COR-L47 (cell line): ENCODE data around the gene DTX1.

Source experiments
- DNase-seq: peaks from one replicate; lab custom pipeline; 2025; lab: John Stamatoyannopoulos, UW

DTX1 gene

GRCh38 chr12:113071135-113072112 lies 14.9 kb downstream of the DTX1 start:
- peak; percentile 89 for DNase-seq

GRCh38 chr12:113072136-113072535 lies 15.6 kb downstream of the DTX1 start:
- no peak for DNase-seq

DNA sequence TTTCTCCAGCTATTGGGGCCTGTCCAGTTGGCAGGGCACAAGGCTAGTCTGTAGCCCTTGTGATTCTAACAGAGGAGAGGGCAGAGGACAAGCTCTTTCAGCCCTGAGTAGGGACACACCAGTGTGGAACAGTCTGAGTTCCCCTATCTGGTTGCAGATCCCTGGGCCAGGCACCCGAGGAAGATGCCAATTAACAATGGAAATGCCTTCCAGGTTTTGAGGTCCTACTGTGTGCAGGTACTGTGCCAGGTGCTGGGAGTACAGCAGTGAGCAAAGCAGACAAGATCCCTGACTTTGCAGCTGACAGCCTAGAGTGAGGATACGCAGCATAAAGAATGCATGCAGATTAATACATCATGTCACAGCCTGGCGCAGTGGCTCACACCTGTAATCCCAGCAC lies 17.1 kb downstream of the DTX1 start:
- DNase-seq, result no peak

GRCh38 chr12:113075137-113075683 lies 18.7 kb downstream of the DTX1 start:
- DNase-seq, result no peak

DNA sequence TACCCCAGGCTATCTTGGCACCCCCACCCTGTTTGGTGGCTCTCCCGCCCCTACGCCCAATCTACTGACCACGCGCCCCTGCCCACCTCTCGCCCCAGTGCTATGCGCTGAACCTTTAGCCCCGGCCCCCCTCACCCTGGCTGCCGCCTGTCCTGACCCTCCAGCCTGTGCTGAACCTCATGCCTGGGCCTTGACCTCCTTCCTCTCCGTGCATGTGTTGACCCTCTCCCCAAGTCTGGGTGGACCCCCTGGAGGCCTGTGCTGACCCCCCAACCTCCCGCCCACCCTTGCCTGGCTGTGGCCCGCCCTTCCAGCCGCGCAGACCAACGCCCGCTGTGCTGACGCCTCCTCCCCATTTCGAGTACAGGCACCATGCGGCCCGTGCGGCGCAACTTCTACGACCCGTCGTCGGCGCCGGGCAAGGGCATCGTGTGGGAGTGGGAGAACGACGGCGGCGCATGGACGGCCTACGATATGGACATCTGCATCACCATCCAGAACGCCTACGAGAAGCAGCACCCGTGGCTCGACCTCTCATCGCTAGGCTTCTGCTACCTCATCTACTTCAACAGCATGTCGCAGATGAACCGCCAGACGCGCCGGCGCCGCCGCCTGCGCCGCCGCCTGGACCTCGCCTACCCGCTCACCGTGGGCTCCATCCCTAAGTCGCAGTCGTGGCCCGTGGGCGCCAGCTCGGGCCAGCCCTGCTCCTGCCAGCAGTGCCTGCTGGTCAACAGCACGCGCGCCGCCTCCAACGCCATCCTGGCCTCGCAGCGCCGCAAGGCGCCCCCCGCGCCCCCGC lies 20.7 kb downstream of the DTX1 start:
- no peak for DNase-seq

- DNase-seq, result no peak
Observed at GRCh38 chr12:113077859-113078255, 21.3 kb downstream of the DTX1 start.

- DNase-seq, result no peak
Observed at GRCh38 chr12:113081873-113082272, 25.3 kb downstream of the DTX1 start.

- no peak for DNase-seq
Observed at GRCh38 chr12:113082486-113083148, 26.1 kb downstream of the DTX1 start.

DNA sequence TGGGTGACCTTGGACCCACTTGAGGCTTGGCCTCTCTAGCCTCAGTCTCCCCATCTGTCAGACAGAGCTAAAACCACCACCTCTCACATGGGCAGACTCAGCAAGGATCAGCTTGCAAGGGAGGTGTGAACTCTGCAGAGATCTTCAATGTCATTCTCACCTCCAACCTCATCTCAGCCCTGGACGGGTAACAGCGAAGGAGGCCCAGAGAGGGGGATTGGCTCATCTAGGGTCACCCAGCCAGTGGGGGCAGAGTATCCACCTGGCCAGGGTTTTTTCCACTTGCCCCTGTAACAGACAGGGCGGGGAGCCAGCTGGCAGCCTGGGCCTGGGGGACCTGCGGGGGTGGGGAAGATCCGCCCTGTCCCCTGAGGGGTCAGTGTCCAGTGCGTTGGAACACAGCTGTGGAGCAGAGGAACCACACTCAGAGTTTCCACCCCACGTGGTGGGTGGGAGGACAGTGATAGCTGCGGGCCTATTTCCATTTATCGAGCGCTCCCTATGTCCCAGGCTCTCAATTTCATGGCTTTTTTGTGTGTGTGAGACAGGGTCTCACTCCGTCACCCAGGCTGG lies 27.4 kb downstream of the DTX1 start:
- DNase-seq, result no peak

- no peak for DNase-seq
Observed at GRCh38 chr12:113086249-113087164, 30.0 kb downstream of the DTX1 start.

- DNase-seq, result no peak
Observed at GRCh38 chr12:113087193-113087592, 30.7 kb downstream of the DTX1 start.

GRCh38 chr12:113088037-113088436 lies 31.5 kb downstream of the DTX1 start:
- DNase-seq, result no peak

DNA sequence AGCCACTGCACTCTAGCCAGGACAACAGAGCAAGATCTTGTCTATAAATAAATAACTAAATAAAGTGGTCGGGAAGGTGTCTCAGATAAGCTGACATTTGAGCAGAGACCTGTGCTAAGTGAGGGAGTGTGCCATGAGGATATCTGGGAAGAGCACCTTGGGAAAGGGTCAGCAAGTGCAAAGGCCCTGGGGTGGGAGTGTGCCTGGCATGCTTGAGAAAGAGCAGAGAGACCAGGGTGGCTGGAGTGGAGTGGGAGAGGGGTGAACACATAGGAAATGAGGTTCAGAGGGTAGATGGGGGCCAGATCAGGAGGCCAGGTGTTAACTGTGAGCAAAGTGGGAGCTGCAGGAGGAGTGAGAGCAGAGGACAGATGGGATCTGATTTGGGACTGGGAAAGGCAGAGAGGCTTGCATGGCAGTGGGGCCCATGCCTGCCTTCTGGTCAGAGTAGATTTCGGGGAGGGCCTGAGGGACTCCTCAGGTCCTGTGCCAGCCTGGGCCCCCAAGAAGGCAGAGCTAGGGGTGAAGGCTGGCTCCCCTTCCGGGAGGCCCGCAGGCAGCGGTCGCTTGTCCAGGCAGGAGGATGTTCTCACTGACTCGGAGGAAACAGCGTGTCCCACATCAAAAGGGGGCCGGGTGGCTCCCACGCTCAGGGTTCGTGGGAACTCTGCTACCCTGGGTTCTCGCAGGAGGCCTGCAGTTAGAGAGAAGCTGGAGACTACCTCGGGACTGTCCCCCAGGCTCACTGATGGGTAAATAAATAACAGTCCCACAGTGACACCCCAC lies 32.6 kb downstream of the DTX1 start:
- no peak for DNase-seq

GRCh38 chr12:113089839-113090238 lies 33.3 kb downstream of the DTX1 start:
- no peak for DNase-seq

DNA sequence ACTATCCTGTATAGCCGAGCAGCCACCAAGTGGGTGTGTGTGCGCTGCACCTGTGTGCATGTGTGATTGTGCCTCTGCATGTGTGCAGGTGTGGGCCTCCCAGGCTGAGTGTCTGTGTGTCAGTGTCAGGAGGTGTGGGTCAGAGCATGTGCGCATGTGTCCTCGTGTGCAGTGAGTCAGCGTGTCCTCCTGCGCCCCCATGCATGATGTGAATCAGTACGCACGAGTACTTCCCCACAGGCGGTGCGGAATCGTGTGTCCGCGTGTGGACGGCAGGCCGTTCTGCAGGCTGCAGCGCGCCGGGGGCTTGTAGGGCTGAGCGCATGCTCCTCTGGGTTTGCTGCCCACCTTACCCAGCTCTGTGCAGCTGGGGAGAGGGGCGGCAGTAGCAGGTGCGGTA lies 34.2 kb downstream of the DTX1 start:
- DNase-seq, result no peak

GRCh38 chr12:113091506-113091905 lies 35.0 kb downstream of the DTX1 start:
- DNase-seq, result no peak

GRCh38 chr12:113092607-113093408 lies 36.3 kb downstream of the DTX1 start:
- DNase-seq, result no peak

DNA sequence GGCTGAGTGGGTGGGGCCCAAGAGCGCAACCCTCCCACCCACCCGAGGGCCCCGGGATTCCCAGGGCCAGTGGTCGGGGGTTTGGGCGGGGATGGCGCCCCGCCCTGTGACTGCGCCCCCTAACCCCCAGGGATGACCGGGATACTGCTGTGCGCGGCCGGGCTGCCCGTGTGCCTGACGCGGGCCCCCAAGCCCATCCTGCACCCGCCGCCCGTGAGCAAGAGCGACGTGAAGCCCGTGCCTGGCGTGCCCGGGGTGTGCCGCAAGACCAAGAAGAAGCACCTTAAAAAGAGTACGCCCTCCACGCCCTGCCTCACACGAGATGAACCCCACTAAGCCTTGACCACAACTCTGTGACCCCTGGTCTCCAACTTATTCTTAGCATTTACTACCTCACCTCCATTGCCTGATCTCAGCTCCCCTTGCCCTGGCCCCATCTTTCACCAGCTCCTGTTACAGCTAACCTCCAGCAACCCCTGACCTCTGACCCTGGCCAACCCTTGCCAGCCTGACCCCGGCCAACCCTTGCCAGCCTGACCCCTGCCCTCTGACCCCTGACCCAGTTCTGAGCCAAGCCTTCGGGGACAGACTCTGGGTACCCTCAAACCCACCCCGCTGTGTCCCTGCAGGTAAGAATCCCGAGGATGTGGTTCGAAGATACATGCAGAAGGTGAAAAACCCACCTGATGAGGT lies 37.0 kb downstream of the DTX1 start:
- no peak for DNase-seq
